Measurements from ENCODE around the gene CISD2.

GRCh38 chr4:102849579-102850104, 19.1 kb upstream of the CISD2 start:
- TF ChIP-seq CTCF (IDR thresholded peaks at IDR 0.05) (no peak), POLR2A (IDR thresholded peaks at IDR 0.05) (no peak), POLR2AphosphoS5 (IDR thresholded peaks at IDR 0.05) (no peak), EP300 (IDR thresholded peaks at IDR 0.05) (no peak)
